K562 (cell line): ENCODE data around the gene SDHAF4. TPM values are rescaled to one million over a fixed set of nuclear protein-coding genes. Genes with fewer than 3 reads are reported as not detected.

Experiments used
- ATF1 ChIP-seq, 2 experiments: fragments of 450-650 bp in 1 of 2; IDR thresholded peaks; 2 replicates each; pipeline ENCODE4 v1.6.1; 2016; ENCODE audit warnings: missing compliant biosample characterization in 1 of 2, missing genetic modification characterization in 1 of 2
- BHLHE40 ChIP-seq: IDR thresholded peaks from 2 replicates; pipeline ENCODE4 v1.6.1; 2011; ENCODE audit warnings: low read length, improper control_type of control experiment
- CEBPG ChIP-seq, 3 experiments: fragments of 200-800 bp in 1 of 3; sonication (Bioruptor generic) in 1 of 3; sonication (generic) in 1 of 3; formaldehyde crosslinking in 1 of 3; IDR thresholded peaks in 2 of 3; conservative IDR thresholded peaks in 1 of 3; 2 replicates each; pipeline versions ENCODE4 v1.6.1 to v1.8.0; 2016 to 2022; ENCODE audit warnings: missing compliant biosample characterization in 2 of 3, missing genetic modification characterization in 2 of 3, mild to moderate bottlenecking in 1 of 3, missing genetic modification reagents in 1 of 3
- KLF13 ChIP-seq: fragments of 450-650 bp; IDR thresholded peaks from 2 replicates; pipeline ENCODE4 v1.6.1; 2016; ENCODE audit warnings: missing genetic modification characterization, low read depth, mild to moderate bottlenecking, missing compliant biosample characterization, moderate library complexity, borderline replicate concordance
- NCOA1 ChIP-seq: fragments of 450-650 bp; IDR thresholded peaks from 2 replicates; pipeline ENCODE4 v1.6.1; 2016; ENCODE audit warnings: low read depth
- NR4A1 ChIP-seq, 2 experiments: fragments of 250-450 bp in 1 of 2; fragments of 450-650 bp in 1 of 2; sonication (Bioruptor Pico) in 1 of 2; IDR thresholded peaks; 2 replicates each; pipeline versions ENCODE4 v1.4.0 to v1.6.1; 2016 to 2020; ENCODE audit warnings: mild to moderate bottlenecking in 2 of 2, missing compliant biosample characterization in 1 of 2, missing genetic modification characterization in 1 of 2, moderate library complexity in 1 of 2
- PRPF4 ChIP-seq: fragments of 200-400 bp; formaldehyde crosslinking; IDR thresholded peaks from one replicate; pipeline ENCODE4 v1.6.1; 2017; ENCODE audit warnings: low read length, low read depth, mild to moderate bottlenecking; ENCODE audit not compliant: insufficient read depth, poor library complexity, severe bottlenecking
- SAFB ChIP-seq: fragments of 200-400 bp; formaldehyde crosslinking; IDR thresholded peaks from 2 replicates; pipeline ENCODE4 v1.6.1; 2017; ENCODE audit warnings: low read depth, low read length, borderline replicate concordance
- SREBF2 ChIP-seq: sonication (generic); formaldehyde crosslinking; IDR thresholded peaks from 2 replicates; pipeline ENCODE4 v1.4.0; 2020; ENCODE audit warnings: mild to moderate bottlenecking, missing genetic modification reagents
- TAL1 ChIP-seq: fragments of 450-650 bp; IDR thresholded peaks from 2 replicates; pipeline ENCODE4 v1.6.1; 2016; ENCODE audit warnings: mild to moderate bottlenecking
- TRIM28 ChIP-seq: fragments of 450-650 bp; IDR thresholded peaks from 2 replicates; pipeline ENCODE4 v1.6.1; 2017
- ZKSCAN3 ChIP-seq: fragments of 250-450 bp; sonication (Bioruptor Pico); IDR thresholded peaks from 2 replicates; pipeline ENCODE4 v1.4.0; 2020
- ZNF23 ChIP-seq: fragments of 250-450 bp; sonication (Bioruptor Pico); IDR thresholded peaks from 2 replicates; pipeline ENCODE4 v1.4.0; 2020; ENCODE audit warnings: mild to moderate bottlenecking
- polyA plus RNA-seq, 8 experiments: library from polyadenylated mRNA; depleted of rRNA in 4 of 8; stranded (reverse) in 5 of 8; unstranded in 3 of 8; fragments of >200 nt; fragmentation: Nextera tagmentation in 2 of 8; fragmentation: Illumina TruSeq in 1 of 8; extraction: Ambion mirVana in 2 of 8; extraction: Trizol in 1 of 8; gene quantifications; 2 replicates each; pipeline versions ENCODE4 v1.2.1 to v1.2.3, GENCODE V29; 2011 to 2014; ENCODE audit warnings: inconsistent platforms in 1 of 8, missing spikeins in 1 of 8
- total RNA-seq, 7 experiments: library from RNA; depleted of rRNA in 6 of 7; stranded (reverse); fragments of >200 nt in 6 of 7; fragmentation: Illumina TruSeq in 2 of 7; extraction: Trizol in 2 of 7; gene quantifications; 2 replicates each; pipeline versions ENCODE4 v1.2.1 to v1.2.3, GENCODE V29; 2011 to 2021; ENCODE audit warnings: low replicate concordance in 1 of 7
- TF ChIP-seq, protein P1 (sequence below), 2 experiments: fragments of 450-650 bp in 1 of 2; sonication (generic) in 1 of 2; formaldehyde crosslinking in 1 of 2; IDR thresholded peaks; 2 replicates each; pipeline versions ENCODE4 v1.7.1 to v1.9.0; 2016 to 2022; ENCODE audit warnings: inconsistent platforms in 1 of 2, mild to moderate bottlenecking in 1 of 2, missing genetic modification reagents in 1 of 2
- TF ChIP-seq, protein P2 (sequence below): fragments of 450-650 bp; IDR thresholded peaks from one replicate; pipeline ENCODE4 v1.6.1; 2018; ENCODE audit warnings: mild to moderate bottlenecking, moderate library complexity; ENCODE audit not compliant: partially characterized antibody

The SDHAF4 gene
- total and polyA plus RNA-seq, 9 of the 15 experiments (the other 6 are each of a cell fraction or from before 2014, with no cell fraction given), result 3.5 to 12.0 (median 6.2) TPM

DNA sequence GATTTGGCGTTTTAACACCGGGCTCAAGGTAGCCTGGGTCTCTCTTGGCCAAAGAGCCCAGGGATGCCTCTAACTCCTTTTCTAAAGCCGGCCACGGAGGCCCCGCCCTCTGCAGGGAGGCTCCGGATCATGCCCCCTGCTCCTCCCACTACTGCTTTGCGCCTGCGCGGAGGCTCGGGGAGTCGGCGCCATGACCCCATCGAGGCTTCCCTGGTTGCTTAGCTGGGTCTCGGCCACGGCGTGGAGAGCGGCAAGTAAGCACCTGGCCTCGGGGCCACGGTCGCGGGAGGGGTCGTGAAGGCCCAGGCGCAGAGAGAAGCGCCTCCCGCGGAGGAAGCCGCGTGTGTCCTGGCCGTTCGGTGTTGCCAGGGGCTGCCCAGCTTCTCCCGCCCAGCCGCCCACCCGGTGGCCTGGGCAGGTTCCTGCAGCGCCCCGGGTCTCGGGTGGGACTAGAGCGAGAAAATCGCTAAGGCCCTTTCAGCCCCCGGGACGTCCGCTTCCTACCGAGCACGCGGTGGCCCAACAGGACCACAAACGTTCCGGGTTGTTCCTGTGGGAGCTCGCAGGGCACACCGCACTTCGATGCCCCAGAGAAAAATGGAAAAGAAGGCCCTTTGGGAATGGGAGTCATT lies at the start of gene SDHAF4 (continued):
- TF ChIP-seq, protein P1, sequence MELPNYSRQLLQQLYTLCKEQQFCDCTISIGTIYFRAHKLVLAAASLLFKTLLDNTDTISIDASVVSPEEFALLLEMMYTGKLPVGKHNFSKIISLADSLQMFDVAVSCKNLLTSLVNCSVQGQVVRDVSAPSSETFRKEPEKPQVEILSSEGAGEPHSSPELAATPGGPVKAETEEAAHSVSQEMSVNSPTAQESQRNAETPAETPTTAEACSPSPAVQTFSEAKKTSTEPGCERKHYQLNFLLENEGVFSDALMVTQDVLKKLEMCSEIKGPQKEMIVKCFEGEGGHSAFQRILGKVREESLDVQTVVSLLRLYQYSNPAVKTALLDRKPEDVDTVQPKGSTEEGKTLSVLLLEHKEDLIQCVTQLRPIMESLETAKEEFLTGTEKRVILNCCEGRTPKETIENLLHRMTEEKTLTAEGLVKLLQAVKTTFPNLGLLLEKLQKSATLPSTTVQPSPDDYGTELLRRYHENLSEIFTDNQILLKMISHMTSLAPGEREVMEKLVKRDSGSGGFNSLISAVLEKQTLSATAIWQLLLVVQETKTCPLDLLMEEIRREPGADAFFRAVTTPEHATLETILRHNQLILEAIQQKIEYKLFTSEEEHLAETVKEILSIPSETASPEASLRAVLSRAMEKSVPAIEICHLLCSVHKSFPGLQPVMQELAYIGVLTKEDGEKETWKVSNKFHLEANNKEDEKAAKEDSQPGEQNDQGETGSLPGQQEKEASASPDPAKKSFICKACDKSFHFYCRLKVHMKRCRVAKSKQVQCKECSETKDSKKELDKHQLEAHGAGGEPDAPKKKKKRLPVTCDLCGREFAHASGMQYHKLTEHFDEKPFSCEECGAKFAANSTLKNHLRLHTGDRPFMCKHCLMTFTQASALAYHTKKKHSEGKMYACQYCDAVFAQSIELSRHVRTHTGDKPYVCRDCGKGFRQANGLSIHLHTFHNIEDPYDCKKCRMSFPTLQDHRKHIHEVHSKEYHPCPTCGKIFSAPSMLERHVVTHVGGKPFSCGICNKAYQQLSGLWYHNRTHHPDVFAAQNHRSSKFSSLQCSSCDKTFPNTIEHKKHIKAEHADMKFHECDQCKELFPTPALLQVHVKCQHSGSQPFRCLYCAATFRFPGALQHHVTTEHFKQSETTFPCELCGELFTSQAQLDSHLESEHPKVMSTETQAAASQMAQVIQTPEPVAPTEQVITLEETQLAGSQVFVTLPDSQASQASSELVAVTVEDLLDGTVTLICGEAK (IDR thresholded peaks at IDR 0.05), result peak; percentile 29; the same call in 1 of the 2 replicates
- TF ChIP-seq, protein P1 (CRISPR knock-in tag; IDR thresholded peaks at IDR 0.05), result no peak
- TF ChIP-seq PRPF4 (no peak), KLF13 (tag) (no peak), SAFB (peak; percentile 77), SREBF2 (CRISPR knock-in tag) (no peak), TAL1 (no peak), ATF1 (CRISPR knock-in tag; IDR thresholded peaks at IDR 0.05) (no peak), ATF1 (tag; IDR thresholded peaks at IDR 0.05) (0 out of 2 replicates have a peak, but pooled peaks have one; percentile 15), NR4A1 (CRISPR knock-in tag; IDR thresholded peaks at IDR 0.05) (no peak), NR4A1 (tag; IDR thresholded peaks at IDR 0.05) (no peak), CEBPG (CRISPR knock-in tag; IDR thresholded peaks at IDR 0.05) (no peak), CEBPG (tag; conservative IDR thresholded peaks at IDR 0.05 in 1 of 2, IDR thresholded peaks at IDR 0.05 in 1 of 2) (no peak), NCOA1 (no peak), ZNF23 (CRISPR knock-in tag) (no peak), BHLHE40 (no peak), TRIM28 (no peak), ZKSCAN3 (no peak)
- TF ChIP-seq, protein P2, sequence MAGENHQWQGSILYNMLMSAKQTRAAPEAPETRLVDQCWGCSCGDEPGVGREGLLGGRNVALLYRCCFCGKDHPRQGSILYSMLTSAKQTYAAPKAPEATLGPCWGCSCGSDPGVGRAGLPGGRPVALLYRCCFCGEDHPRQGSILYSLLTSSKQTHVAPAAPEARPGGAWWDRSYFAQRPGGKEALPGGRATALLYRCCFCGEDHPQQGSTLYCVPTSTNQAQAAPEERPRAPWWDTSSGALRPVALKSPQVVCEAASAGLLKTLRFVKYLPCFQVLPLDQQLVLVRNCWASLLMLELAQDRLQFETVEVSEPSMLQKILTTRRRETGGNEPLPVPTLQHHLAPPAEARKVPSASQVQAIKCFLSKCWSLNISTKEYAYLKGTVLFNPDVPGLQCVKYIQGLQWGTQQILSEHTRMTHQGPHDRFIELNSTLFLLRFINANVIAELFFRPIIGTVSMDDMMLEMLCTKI, result no peak
